ENCODE data around the gene PPP1R2B. TPM values are rescaled to one million over a fixed set of nuclear protein-coding genes. Genes with fewer than 3 reads are reported as not detected.
"Not testable (repeated sequence)": the region's sequence is repeated elsewhere in the genome, so short reads cannot be mapped to it uniquely, and the experiment has no call there.

Gene PPP1R2B
- total RNA-seq, 1 experiment from 2014 or later: not detected

DNA sequence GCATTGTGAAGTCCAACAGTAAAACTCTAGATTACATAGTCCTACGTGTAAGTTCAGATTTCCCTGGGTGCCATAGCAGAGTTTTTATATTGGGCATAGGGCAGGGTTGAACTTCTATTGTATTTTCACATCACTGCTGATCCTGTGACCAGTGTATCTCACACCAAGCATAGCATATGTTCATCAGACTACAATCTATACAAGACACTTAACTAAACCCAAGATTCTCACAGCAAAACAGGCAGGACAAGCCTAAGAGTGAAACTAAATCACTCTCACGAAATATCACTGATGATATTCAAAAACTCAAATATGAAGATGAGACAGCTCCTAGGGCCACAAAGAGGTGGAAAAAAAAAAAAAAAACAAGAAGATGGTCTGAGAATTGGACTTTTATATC, 3.2 kb upstream of the PPP1R2B start:
- peaks cover 2% of the 10 kb centered on the region for H3K4me1 Mint-ChIP-seq

DNA sequence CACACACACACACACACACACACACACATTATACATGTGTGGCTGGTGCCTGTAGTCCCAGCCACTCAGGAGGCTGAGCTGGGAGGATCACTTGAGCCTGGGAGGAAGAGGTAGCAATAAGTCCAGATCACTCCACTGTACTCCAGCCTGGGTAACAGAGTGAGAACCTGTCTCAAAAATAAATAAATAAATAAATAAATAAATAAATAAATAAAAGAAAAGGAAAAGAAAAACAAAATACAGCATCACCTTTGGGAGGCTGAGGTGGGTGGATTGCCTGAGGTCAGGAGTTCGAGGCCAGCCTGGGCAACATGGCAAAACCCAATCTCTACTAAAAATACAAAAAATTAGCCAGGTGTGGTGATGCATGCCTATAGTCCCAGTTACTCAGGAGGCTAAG, 1.6 kb upstream of the PPP1R2B start:
- H3K9me3 Mint-ChIP-seq, CTCF ChIA-PET: not testable (repeated sequence)

More for the DNA sequence above, 3.2 kb upstream of the PPP1R2B start:
- Mint-ChIP-seq H3K9me3 (peaks cover 7% of the 10 kb centered on the region), H3K4me3 (no peak overlapping the region), H3K27me3 (ENCODE audit: low read depth) (no peaks in the 10 kb centered on the region), H3K27ac (no peak overlapping the region), H3K36me3 (peaks cover 6% of the 10 kb centered on the region)
- ATAC-seq (no peak), DNase-seq (ENCODE audit: low spot score) (no peak)
- ChIA-PET CTCF (interaction anchor here (0.7 kb wide), 1 partner anchor 17 kb away, joined by 3 read pairs; no protein-coding TSS in a partner anchor), POLR2A (no interaction called here)
- no peak for TF ChIP-seq GTF2I (CRISPR knock-in tag; conservative IDR thresholded peaks at IDR 0.05)
- TF ChIP-seq ETV6 (CRISPR knock-in tag; IDR thresholded peaks at IDR 0.05): no peak
- TF ChIP-seq, protein P1, sequence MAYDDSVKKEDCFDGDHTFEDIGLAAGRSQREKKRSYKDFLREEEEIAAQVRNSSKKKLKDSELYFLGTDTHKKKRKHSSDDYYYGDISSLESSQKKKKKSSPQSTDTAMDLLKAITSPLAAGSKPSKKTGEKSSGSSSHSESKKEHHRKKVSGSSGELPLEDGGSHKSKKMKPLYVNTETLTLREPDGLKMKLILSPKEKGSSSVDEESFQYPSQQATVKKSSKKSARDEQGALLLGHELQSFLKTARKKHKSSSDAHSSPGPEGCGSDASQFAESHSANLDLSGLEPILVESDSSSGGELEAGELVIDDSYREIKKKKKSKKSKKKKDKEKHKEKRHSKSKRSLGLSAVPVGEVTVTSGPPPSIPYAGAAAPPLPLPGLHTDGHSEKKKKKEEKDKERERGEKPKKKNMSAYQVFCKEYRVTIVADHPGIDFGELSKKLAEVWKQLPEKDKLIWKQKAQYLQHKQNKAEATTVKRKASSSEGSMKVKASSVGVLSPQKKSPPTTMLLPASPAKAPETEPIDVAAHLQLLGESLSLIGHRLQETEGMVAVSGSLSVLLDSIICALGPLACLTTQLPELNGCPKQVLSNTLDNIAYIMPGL (CRISPR knock-in tag; IDR thresholded peaks at IDR 0.05): no peak
- TF ChIP-seq KAT7 (CRISPR knock-in tag; IDR thresholded peaks at IDR 0.05; ENCODE audit: borderline replicate concordance): no peak
- TF ChIP-seq, protein P2, sequence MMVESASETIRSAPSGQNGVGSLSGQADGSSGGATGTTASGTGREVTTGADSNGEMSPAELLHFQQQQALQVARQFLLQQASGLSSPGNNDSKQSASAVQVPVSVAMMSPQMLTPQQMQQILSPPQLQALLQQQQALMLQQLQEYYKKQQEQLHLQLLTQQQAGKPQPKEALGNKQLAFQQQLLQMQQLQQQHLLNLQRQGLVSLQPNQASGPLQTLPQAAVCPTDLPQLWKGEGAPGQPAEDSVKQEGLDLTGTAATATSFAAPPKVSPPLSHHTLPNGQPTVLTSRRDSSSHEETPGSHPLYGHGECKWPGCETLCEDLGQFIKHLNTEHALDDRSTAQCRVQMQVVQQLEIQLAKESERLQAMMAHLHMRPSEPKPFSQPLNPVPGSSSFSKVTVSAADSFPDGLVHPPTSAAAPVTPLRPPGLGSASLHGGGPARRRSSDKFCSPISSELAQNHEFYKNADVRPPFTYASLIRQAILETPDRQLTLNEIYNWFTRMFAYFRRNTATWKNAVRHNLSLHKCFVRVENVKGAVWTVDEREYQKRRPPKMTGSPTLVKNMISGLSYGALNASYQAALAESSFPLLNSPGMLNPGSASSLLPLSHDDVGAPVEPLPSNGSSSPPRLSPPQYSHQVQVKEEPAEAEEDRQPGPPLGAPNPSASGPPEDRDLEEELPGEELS (CRISPR knock-in tag; IDR thresholded peaks at IDR 0.05): no peak
- TF ChIP-seq, protein P3, sequence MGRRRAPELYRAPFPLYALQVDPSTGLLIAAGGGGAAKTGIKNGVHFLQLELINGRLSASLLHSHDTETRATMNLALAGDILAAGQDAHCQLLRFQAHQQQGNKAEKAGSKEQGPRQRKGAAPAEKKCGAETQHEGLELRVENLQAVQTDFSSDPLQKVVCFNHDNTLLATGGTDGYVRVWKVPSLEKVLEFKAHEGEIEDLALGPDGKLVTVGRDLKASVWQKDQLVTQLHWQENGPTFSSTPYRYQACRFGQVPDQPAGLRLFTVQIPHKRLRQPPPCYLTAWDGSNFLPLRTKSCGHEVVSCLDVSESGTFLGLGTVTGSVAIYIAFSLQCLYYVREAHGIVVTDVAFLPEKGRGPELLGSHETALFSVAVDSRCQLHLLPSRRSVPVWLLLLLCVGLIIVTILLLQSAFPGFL (CRISPR knock-in tag; IDR thresholded peaks at IDR 0.05; ENCODE audit: borderline replicate concordance): no peak
- TF ChIP-seq TCF7 (CRISPR knock-in tag; IDR thresholded peaks at IDR 0.05; ENCODE audit: low read depth): no peak
- TF ChIP-seq TEAD1 (CRISPR knock-in tag; IDR thresholded peaks at IDR 0.05): no peak
- no peak for TF ChIP-seq ZNF671 (CRISPR knock-in tag; IDR thresholded peaks at IDR 0.05)
- TF ChIP-seq, protein P4, sequence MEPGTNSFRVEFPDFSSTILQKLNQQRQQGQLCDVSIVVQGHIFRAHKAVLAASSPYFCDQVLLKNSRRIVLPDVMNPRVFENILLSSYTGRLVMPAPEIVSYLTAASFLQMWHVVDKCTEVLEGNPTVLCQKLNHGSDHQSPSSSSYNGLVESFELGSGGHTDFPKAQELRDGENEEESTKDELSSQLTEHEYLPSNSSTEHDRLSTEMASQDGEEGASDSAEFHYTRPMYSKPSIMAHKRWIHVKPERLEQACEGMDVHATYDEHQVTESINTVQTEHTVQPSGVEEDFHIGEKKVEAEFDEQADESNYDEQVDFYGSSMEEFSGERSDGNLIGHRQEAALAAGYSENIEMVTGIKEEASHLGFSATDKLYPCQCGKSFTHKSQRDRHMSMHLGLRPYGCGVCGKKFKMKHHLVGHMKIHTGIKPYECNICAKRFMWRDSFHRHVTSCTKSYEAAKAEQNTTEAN (CRISPR knock-in tag; IDR thresholded peaks at IDR 0.05): no peak
- TF ChIP-seq, protein P5, sequence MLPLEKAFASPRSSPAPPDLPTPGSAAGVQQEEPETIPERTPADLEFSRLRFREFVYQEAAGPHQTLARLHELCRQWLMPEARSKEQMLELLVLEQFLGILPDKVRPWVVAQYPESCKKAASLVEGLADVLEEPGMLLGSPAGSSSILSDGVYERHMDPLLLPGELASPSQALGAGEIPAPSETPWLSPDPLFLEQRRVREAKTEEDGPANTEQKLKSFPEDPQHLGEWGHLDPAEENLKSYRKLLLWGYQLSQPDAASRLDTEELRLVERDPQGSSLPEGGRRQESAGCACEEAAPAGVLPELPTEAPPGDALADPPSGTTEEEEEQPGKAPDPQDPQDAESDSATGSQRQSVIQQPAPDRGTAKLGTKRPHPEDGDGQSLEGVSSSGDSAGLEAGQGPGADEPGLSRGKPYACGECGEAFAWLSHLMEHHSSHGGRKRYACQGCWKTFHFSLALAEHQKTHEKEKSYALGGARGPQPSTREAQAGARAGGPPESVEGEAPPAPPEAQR (CRISPR knock-in tag; IDR thresholded peaks at IDR 0.05): no peak
- TF ChIP-seq, protein P6, sequence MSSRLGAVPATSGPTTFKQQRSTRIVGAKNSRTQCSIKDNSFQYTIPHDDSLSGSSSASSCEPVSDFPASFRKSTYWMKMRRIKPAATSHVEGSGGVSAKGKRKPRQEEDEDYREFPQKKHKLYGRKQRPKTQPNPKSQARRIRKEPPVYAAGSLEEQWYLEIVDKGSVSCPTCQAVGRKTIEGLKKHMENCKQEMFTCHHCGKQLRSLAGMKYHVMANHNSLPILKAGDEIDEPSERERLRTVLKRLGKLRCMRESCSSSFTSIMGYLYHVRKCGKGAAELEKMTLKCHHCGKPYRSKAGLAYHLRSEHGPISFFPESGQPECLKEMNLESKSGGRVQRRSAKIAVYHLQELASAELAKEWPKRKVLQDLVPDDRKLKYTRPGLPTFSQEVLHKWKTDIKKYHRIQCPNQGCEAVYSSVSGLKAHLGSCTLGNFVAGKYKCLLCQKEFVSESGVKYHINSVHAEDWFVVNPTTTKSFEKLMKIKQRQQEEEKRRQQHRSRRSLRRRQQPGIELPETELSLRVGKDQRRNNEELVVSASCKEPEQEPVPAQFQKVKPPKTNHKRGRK (CRISPR knock-in tag; IDR thresholded peaks at IDR 0.05; ENCODE audit: borderline replicate concordance): no peak
- no peak for TF ChIP-seq RELA (CRISPR knock-in tag; IDR thresholded peaks at IDR 0.05; ENCODE audit: borderline replicate concordance)
- TF ChIP-seq NFYB (CRISPR knock-in tag; conservative IDR thresholded peaks at IDR 0.05; ENCODE audit: low read depth): no peak

More for the DNA sequence above, 1.6 kb upstream of the PPP1R2B start:
- H3K27me3 Mint-ChIP-seq (ENCODE audit: low read depth); H3K4me1 Mint-ChIP-seq; ATAC-seq; DNase-seq (ENCODE audit: low spot score); H3K27ac Mint-ChIP-seq; H3K36me3 Mint-ChIP-seq; POLR2A ChIA-PET; H3K4me3 Mint-ChIP-seq: not testable (repeated sequence)
